ENCODE measurements around the gene NFAM1. TPM values are rescaled to one million over a fixed set of nuclear protein-coding genes. Genes with fewer than 3 reads are reported as not detected.

Gene NFAM1
- total and polyA plus RNA-seq, 7 experiments from 2014 or later: 0.03 to 40.3 (median 0.57) TPM

DNA sequence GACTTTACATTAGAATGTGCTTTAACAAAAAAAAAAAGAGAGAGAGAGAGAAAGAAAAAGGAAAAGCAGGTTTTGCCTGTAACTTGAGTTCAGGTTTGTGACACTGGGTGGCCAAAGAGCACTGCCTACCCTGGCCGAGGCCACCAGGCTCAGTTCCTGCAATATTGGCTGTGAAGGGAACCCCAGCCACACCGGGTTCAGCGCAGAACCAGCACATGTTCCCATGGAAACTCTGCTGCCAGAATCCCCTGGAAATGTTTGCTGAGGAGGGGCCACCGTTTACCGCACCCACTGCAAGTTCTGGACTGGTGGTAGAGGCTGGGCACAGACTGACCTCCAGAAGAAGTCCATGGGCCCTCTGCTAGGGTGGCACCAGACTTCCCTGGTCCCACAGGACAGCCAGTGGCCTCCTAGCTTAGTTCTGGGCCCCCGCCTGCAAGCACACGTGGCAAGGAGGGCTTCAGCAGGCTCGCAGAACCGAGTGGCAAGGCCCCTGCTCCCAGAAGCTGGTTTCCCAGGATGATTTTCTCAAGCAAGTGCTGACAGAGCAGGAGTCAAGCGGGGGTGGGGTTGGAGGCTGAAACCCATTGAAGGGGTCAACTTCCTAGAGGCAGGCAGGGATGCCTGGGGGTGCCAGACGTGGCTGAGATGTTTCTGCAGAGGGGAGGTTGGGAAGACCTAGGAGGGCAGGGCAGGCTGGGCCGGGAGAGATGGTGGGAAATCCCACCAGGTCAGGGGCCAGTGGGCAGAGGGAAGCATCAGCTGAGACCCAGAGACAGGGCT is 51.2 kb downstream of the NFAM1 start:
- no peak overlapping the region for H3K27ac Mint-ChIP-seq
- Histone ChIP-seq H3K36me3 (ENCODE audit: control insufficient read depth in 2 of 3, insufficient read depth in 3 of 3, low read length in 3 of 3) (no peaks in the 10 kb centered on the region), H3K9me3 (ENCODE audit: control insufficient read depth in 2 of 3, low read length in 3 of 3) (no peaks in the 10 kb centered on the region), H3K27ac (ENCODE audit: low read depth, low read length) (no peak overlapping the region), H3K4me1 (ENCODE audit: control insufficient read depth in 2 of 2, insufficient read depth in 2 of 2, low read length in 2 of 2) (no peaks in the 10 kb centered on the region), H3K4me3 (ENCODE audit: low read length) (no peak overlapping the region), H3K27me3 (ENCODE audit: control insufficient read depth in 2 of 2, insufficient read depth in 2 of 2, low read length in 2 of 2) (no peaks in the 10 kb centered on the region)
- ChIA-PET CTCF (interaction anchor here (0.5 kb wide), 1 partner anchor 342 kb away, joined by 3 read pairs; no protein-coding TSS in a partner anchor), POLR2A (no interaction called here)
- H3K9me3 Mint-ChIP-seq: peaks cover 0 to 7% (median 0%) of the 10 kb centered on the region in 11 donors
- peaks cover 0 to 6% (median 0%) of the 10 kb centered on the region in 7 donors for H3K4me1 Mint-ChIP-seq
- ATAC-seq (no peak), DNase-seq (no peak)
- no peak overlapping the region for H3K4me3 Mint-ChIP-seq
- intact Hi-C loops (cut with micrococcal nuclease): no loop called here
- H3K36me3 Mint-ChIP-seq: no peaks in the 10 kb centered on the region
- H3K27me3 Mint-ChIP-seq: peaks cover 0 to 6% (median 0%) of the 10 kb centered on the region in 5 donors

DNA sequence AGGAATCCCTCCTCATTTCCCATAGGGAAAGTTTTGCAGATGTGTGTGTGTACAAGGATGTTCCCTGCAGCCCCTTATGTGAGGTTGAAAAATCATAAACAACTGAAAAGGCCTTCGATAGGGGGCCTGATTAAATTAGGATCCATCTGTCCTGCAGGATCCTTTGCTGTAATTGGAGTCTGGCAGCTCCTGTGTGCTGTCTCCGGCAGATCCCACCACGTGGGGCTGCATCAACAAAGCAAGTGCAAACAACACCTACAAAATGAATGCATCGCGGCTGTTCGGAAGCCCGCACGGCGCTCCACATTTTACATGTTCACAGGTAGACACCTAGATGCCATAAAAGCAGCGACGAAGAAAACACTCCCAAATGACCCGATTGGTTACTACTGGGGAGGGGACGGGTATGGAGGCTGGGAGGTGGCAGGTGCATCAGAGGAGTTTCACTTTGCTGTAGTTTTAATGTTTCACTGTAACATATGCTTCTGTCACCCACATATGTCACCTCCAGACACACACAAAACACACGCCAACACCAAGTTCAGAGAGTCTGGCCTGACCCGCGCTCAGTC is 52.2 kb downstream of the NFAM1 start:
- DNase-seq (no peak), ATAC-seq (no peak)
- Mint-ChIP-seq H3K4me1 (peaks cover 0 to 6% (median 0%) of the 10 kb centered on the region in 7 donors), H3K9me3 (peaks cover 0 to 7% (median 0%) of the 10 kb centered on the region in 11 donors), H3K4me3 (no peak overlapping the region), H3K36me3 (no peaks in the 10 kb centered on the region), H3K27ac (no peak overlapping the region), H3K27me3 (peaks cover 0 to 6% (median 0%) of the 10 kb centered on the region in 5 donors)
- no peaks in the 10 kb centered on the region for H3K36me3 ChIP-seq (ENCODE audit: control insufficient read depth in 2 of 3, insufficient read depth in 3 of 3, low read length in 3 of 3)
- no peaks in the 10 kb centered on the region for H3K9me3 ChIP-seq (ENCODE audit: control insufficient read depth in 2 of 3, low read length in 3 of 3)
- no peak overlapping the region for H3K27ac ChIP-seq (ENCODE audit: low read depth, low read length)
- CTCF ChIA-PET: no interaction called here
- POLR2A ChIA-PET: no interaction called here
- no peaks in the 10 kb centered on the region for H3K4me1 ChIP-seq (ENCODE audit: control insufficient read depth in 2 of 2, insufficient read depth in 2 of 2, low read length in 2 of 2)
- no peaks in the 10 kb centered on the region for H3K27me3 ChIP-seq (ENCODE audit: control insufficient read depth in 2 of 2, insufficient read depth in 2 of 2, low read length in 2 of 2)
- H3K4me3 ChIP-seq (ENCODE audit: low read length): no peak overlapping the region
- intact Hi-C loops (cut with micrococcal nuclease): no loop called here

DNA sequence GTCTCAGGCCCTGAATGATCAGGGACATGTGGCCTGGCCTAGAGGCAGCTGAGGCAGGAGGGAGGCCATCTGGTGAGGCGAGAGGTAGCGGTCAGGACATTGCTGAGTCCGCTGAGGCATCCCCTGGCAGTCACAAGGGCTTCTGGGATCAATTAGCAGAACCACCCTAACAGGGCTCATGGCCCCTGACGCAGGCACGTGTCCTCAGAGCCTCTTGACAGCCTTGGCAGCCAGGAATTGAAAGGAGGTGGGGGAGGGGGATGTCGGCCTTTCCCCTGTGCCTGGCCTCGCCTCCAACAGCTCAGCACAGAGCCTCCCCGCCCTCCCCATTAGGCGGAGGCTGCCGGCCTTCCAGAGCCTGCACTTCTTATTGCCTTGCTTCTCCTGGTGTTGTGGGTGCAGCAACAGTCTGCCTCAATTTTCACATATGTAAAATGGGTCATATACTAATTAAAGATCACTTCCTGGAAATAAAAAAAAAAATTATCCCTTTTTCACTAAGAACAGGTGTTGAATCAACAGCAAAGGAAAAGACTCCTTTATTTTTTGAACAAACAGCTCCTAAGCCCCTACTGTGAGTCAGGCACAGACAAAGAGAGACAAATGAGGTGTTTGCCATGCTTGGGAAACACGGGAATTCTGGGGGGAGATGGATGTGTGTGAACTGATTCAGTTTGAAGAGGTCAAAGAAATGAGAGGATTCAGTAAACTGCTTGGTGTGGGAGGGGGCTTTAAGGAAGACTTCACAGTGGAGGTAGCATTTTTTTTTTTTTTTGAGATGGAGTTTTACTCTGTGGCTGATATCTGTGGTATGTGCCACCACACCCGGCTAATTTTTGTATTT is 55.3 kb downstream of the NFAM1 start:
- ATAC-seq: peak; percentile 29

DNA sequence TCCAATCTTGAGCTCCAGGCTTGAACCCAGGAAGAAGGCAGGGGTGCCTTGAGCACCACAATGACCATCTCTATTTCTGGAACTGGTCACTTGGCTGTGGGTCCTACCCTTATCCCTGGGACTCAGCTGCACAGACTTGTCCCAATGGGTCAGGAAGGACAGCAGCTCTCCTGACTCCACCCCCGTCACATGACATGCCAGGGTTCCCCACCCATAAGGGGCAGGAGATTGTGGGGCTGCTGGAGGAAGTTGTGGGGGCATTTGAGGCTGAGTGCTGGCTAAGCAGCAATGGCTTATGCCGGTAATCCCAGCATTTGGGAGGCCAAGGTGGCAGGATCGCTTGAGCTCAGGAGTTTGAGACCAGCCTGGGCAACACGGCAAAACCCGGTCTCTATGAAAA is 56.2 kb downstream of the NFAM1 start:
- Mint-ChIP-seq H3K4me1 (peaks cover 4 to 12% (median 6%) of the 10 kb centered on the region in 7 donors), H3K27me3 (peaks cover 0 to 8% (median 0%) of the 10 kb centered on the region in 5 donors), H3K9me3 (peaks cover 0 to 5% (median 0%) of the 10 kb centered on the region in 11 donors), H3K4me3 (no peak overlapping the region), H3K27ac (no peak overlapping the region), H3K36me3 (no peaks in the 10 kb centered on the region)
- Histone ChIP-seq H3K9me3 (ENCODE audit: control insufficient read depth in 2 of 3, low read length in 3 of 3) (no peaks in the 10 kb centered on the region), H3K36me3 (ENCODE audit: control insufficient read depth in 2 of 3, insufficient read depth in 3 of 3, low read length in 3 of 3) (no peaks in the 10 kb centered on the region), H3K4me3 (ENCODE audit: low read length) (no peak overlapping the region), H3K27me3 (ENCODE audit: control insufficient read depth in 2 of 2, insufficient read depth in 2 of 2, low read length in 2 of 2) (no peaks in the 10 kb centered on the region), H3K4me1 (ENCODE audit: control insufficient read depth in 2 of 2, insufficient read depth in 2 of 2, low read length in 2 of 2) (no peaks in the 10 kb centered on the region), H3K27ac (ENCODE audit: low read depth, low read length) (no peak overlapping the region)
- ATAC-seq: no peak
- intact Hi-C loops (cut with micrococcal nuclease): no loop called here
- ChIA-PET CTCF (interaction anchor here (0.5 kb wide), 1 partner anchor 768 kb away, joined by 3 read pairs; no protein-coding TSS in a partner anchor), POLR2A (interaction anchor here (0.9 kb wide), 1 partner anchor 69 kb away, joined by 4 read pairs; no protein-coding TSS in a partner anchor)
- no peak for DNase-seq

More for the DNA sequence above, 55.3 kb downstream of the NFAM1 start:
- peaks cover 0 to 8% (median 0%) of the 10 kb centered on the region in 5 donors for H3K27me3 Mint-ChIP-seq
- no peak for DNase-seq
- no peak overlapping the region for H3K27ac ChIP-seq (ENCODE audit: low read depth, low read length)
- H3K36me3 Mint-ChIP-seq: no peaks in the 10 kb centered on the region
- intact Hi-C loops (cut with micrococcal nuclease): no loop called here
- ChIA-PET CTCF (interaction anchor here (0.6 to 0.7 kb wide), 2 partner anchors 35 to 207 kb away, joined by 5 to 6 read pairs; no protein-coding TSS in a partner anchor), POLR2A (interaction anchor here (0.6 kb wide), 1 partner anchor 292 kb away, joined by 3 read pairs; no protein-coding TSS in a partner anchor)
- no peak overlapping the region for H3K4me3 Mint-ChIP-seq
- H3K4me3 ChIP-seq (ENCODE audit: low read length): no peak overlapping the region
- H3K4me1 ChIP-seq (ENCODE audit: control insufficient read depth in 2 of 2, insufficient read depth in 2 of 2, low read length in 2 of 2): no peaks in the 10 kb centered on the region
- peaks cover 0 to 5% (median 0%) of the 10 kb centered on the region in 11 donors for H3K9me3 Mint-ChIP-seq
- no peaks in the 10 kb centered on the region for H3K9me3 ChIP-seq (ENCODE audit: control insufficient read depth in 2 of 3, low read length in 3 of 3)
- H3K36me3 ChIP-seq (ENCODE audit: control insufficient read depth in 2 of 3, insufficient read depth in 3 of 3, low read length in 3 of 3): no peaks in the 10 kb centered on the region
- H3K4me1 Mint-ChIP-seq: peaks cover 4 to 12% (median 6%) of the 10 kb centered on the region in 7 donors
- H3K27ac Mint-ChIP-seq: no peak overlapping the region
- no peaks in the 10 kb centered on the region for H3K27me3 ChIP-seq (ENCODE audit: control insufficient read depth in 2 of 2, insufficient read depth in 2 of 2, low read length in 2 of 2)

DNA sequence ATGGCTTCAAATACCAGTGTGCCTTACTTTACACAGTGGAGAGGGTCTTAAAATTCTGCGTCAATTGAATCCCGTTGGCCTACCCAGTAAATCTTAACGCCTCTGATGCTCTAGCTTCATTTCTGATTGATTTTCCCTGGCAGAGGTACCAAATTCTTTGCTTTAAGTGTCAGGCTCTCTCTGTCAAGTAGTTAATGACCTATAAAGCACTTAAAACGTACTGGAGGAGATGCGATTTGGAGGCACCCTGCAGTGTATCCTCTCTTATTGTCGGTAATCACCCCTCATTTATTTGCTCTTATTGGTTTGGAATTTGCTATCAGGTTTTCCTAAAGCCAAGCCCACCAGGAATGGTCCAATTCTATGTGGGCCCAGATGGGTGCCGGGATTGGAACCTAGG is 59.2 kb downstream of the NFAM1 start:
- Mint-ChIP-seq H3K4me1 (peaks cover 12 to 19% (median 13%) of the 10 kb centered on the region in 7 donors), H3K4me3 (no peak overlapping the region), H3K27me3 (peaks cover under 1 to 18% (median 5%) of the 10 kb centered on the region in 5 donors), H3K36me3 (no peaks in the 10 kb centered on the region), H3K9me3 (peaks cover 0 to 3% (median 0%) of the 10 kb centered on the region in 11 donors), H3K27ac (no peak overlapping the region)
- no peaks in the 10 kb centered on the region for H3K9me3 ChIP-seq (ENCODE audit: control insufficient read depth in 2 of 3, low read length in 3 of 3)
- peaks cover 4 to 7% of the 10 kb centered on the region in 2 donors for H3K4me1 ChIP-seq (ENCODE audit: control insufficient read depth in 2 of 2, insufficient read depth in 2 of 2, low read length in 2 of 2)
- POLR2A ChIA-PET: no interaction called here
- CTCF ChIA-PET: no interaction called here
- ATAC-seq (no peak), DNase-seq (no peak)
- peaks cover 0 to 6% of the 10 kb centered on the region in 2 donors for H3K27me3 ChIP-seq (ENCODE audit: control insufficient read depth in 2 of 2, insufficient read depth in 2 of 2, low read length in 2 of 2)
- intact Hi-C loops (cut with micrococcal nuclease): no loop called here
- no peak overlapping the region for H3K4me3 ChIP-seq (ENCODE audit: low read length)
- H3K36me3 ChIP-seq (ENCODE audit: control insufficient read depth in 2 of 3, insufficient read depth in 3 of 3, low read length in 3 of 3): no peaks in the 10 kb centered on the region
- no peak overlapping the region for H3K27ac ChIP-seq (ENCODE audit: low read depth, low read length)

DNA sequence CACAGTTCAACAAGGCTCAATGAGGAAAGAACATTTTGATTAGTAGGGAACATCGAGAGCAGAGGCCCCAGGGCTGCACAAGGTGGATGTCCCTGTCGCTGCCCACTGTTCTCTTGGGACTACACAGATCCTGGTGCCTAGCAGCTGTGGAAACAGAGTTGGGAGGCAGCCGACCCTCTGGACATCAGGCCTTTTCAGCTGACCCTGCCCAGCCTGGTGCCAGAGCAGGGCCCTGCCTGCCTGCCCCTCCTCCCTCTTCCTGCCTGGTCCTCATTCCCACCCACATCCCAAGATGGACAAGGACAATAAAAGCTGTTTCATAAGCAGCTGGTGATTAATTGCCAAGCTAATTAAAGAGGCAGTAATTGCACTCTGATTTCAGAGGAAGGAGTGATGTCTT is 60.7 kb downstream of the NFAM1 start:
- H3K27ac Mint-ChIP-seq: peak overlapping the region in 3 of 9 donors; percentile 3 to 62 (median 39)
- intact Hi-C loops (cut with micrococcal nuclease): no loop called here

More for the DNA sequence above, 60.7 kb downstream of the NFAM1 start:
- H3K27me3 ChIP-seq (ENCODE audit: control insufficient read depth in 2 of 2, insufficient read depth in 2 of 2, low read length in 2 of 2): peaks cover 0 to 18% of the 10 kb centered on the region in 2 donors
- peaks cover 4 to 11% of the 10 kb centered on the region in 2 donors for H3K4me1 ChIP-seq (ENCODE audit: control insufficient read depth in 2 of 2, insufficient read depth in 2 of 2, low read length in 2 of 2)
- POLR2A ChIA-PET: interaction anchor here (0.6 to 0.9 kb wide), 3 partner anchors 106 to 445 kb away, joined by 3 to 4 read pairs (median 4); partner anchors contain the start of gene TNFRSF13C
- no peak overlapping the region for H3K27ac ChIP-seq (ENCODE audit: low read depth, low read length)
- no peak overlapping the region for H3K4me3 Mint-ChIP-seq
- ATAC-seq: no peak
- no peak overlapping the region for H3K4me3 ChIP-seq (ENCODE audit: low read length)
- H3K9me3 Mint-ChIP-seq: no peaks in the 10 kb centered on the region
- CTCF ChIA-PET: interaction anchor here (0.6 kb wide), 1 partner anchor 46 kb away, joined by 3 read pairs; no protein-coding TSS in a partner anchor
- H3K4me1 Mint-ChIP-seq: peaks cover 15 to 25% (median 20%) of the 10 kb centered on the region in 7 donors
- no peak for DNase-seq
- H3K36me3 ChIP-seq (ENCODE audit: control insufficient read depth in 2 of 3, insufficient read depth in 3 of 3, low read length in 3 of 3): no peaks in the 10 kb centered on the region
- no peaks in the 10 kb centered on the region for H3K36me3 Mint-ChIP-seq
- peaks cover 12 to 30% (median 15%) of the 10 kb centered on the region in 5 donors for H3K27me3 Mint-ChIP-seq
- no peaks in the 10 kb centered on the region for H3K9me3 ChIP-seq (ENCODE audit: control insufficient read depth in 2 of 3, low read length in 3 of 3)
